Prostate gland (tissue), 2 donors: Measurements from ENCODE around the gene FAM83C. TPM values are rescaled to one million over a fixed set of nuclear protein-coding genes. Genes with fewer than 3 reads are reported as not detected.
A peak's percentile ranks its signal among the peaks of the same experiment; 100 is the strongest.
"Not testable (repeated sequence)": the region's sequence is repeated elsewhere in the genome, so short reads cannot be mapped to it uniquely, and the experiment has no call there.

Experiments used
- DNase-seq: peaks from one replicate; pipeline ENCODE4 v3.0.0-alpha.2; 2019; ENCODE audit warnings: low spot score
- H3K27ac ChIP-seq, 2 donors: fragments of 200-600 bp; sonication (generic); 2 replicates each; pipeline ENCODE4 v1.5.1; 2017 to 2019
- H3K27me3 ChIP-seq: fragments of 200-600 bp; sonication (generic); replicated peaks from 2 replicates; pipeline ENCODE4 v1.5.1; 2019; ENCODE audit not compliant: insufficient read depth
- H3K36me3 ChIP-seq, 2 donors: fragments of 200-600 bp; sonication (generic); 1 replicate in 1 of 2; 2 replicates in 1 of 2; pipeline versions ENCODE4 v1.5.1 to v1.8.1; 2017 to 2019
- H3K4me1 ChIP-seq: fragments of 200-600 bp; sonication (generic); replicated peaks from 2 replicates; pipeline ENCODE4 v1.5.1; 2019
- H3K4me3 ChIP-seq, 2 donors: fragments of 200-600 bp; sonication (generic); 2 replicates each; pipeline ENCODE4 v1.5.1; 2017 to 2019
- H3K9me3 ChIP-seq: fragments of 200-600 bp; sonication (generic); 2 replicates; pipeline ENCODE4 v1.5.1; 2017
- POLR2A ChIP-seq: fragments of 450-650 bp; IDR thresholded peaks from one replicate; pipeline ENCODE4 v1.6.1; 2016; ENCODE audit warnings: antibody characterized with exemption, mild to moderate bottlenecking
- POLR2AphosphoS5 ChIP-seq: sonication (generic); formaldehyde crosslinking; IDR thresholded peaks from one replicate; pipeline ENCODE4 v1.6.1; 2017; ENCODE audit warnings: antibody characterized with exemption
- WGBS: methylation state at CpG from one replicate; pipeline ENCODE4 v1.1.5; 2018; 5-methylcytosine and 5-hydroxymethylcytosine counted together
- intact Hi-C: fragments of 100-400 bp; cut with DNase I; formaldehyde crosslinking; loops from one replicate; pipeline ENCODE4 v1.14.2; 2022
- total RNA-seq, 2 donors: library from RNA; depleted of rRNA; stranded (reverse); fragments of >200 nt; gene quantifications; one replicate each; pipeline ENCODE4 v1.1.0, GENCODE V29; 2016
- TF ChIP-seq, protein P1 (sequence below), 4 experiments: fragments of 200-600 bp in 2 of 4; fragments of 450-650 bp in 2 of 4; sonication (generic) in 2 of 4; IDR thresholded peaks; 1 replicate in 3 of 4; 2 replicates in 1 of 4; pipeline ENCODE4 v1.5.1; 2016 to 2019; ENCODE audit warnings: antibody characterized with exemption in 4 of 4, mild to moderate bottlenecking in 2 of 4, moderate library complexity in 2 of 4

FAM83C gene
- total RNA-seq, 2 donors from 2014 or later, result 0.28 to 0.36 TPM

DNA sequence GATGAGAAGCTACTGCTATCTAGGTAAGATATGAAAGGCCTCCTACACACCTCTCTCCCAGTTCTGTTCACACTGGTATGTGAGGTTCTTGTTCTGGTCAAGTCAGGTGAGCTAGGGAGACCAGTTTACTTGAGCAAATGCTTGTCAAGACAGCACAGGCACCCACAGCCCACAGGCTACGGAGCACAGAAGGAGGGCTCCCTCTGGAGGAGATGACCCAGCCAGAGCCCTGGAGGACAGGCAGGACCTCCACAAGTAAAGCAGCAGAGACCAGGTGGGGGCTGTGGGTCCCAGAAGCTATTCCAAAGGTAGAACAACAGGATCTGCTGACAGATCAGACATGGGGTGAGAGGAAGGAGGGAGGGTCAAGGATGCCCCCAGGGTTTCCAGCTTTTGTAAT, 27.5 kb downstream of the FAM83C start:
- H3K4me1 ChIP-seq, result peaks cover 7% of the 10 kb centered on the region
- TF ChIP-seq POLR2A, result no peak
- TF ChIP-seq, protein P1, sequence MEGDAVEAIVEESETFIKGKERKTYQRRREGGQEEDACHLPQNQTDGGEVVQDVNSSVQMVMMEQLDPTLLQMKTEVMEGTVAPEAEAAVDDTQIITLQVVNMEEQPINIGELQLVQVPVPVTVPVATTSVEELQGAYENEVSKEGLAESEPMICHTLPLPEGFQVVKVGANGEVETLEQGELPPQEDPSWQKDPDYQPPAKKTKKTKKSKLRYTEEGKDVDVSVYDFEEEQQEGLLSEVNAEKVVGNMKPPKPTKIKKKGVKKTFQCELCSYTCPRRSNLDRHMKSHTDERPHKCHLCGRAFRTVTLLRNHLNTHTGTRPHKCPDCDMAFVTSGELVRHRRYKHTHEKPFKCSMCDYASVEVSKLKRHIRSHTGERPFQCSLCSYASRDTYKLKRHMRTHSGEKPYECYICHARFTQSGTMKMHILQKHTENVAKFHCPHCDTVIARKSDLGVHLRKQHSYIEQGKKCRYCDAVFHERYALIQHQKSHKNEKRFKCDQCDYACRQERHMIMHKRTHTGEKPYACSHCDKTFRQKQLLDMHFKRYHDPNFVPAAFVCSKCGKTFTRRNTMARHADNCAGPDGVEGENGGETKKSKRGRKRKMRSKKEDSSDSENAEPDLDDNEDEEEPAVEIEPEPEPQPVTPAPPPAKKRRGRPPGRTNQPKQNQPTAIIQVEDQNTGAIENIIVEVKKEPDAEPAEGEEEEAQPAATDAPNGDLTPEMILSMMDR (IDR thresholded peaks at IDR 0.05), result peak in 2 of 4 experiments; percentile 13 to 17
- 45% methylated on average over 1 of the region's 1 CpG for WGBS
- intact Hi-C loops, result loop anchor here (5.0 kb wide), 4 partner anchors 37 to 392 kb away; partner anchors contain the start of genes EDEM2, GGT7 and MMP24
- no peaks in the 10 kb centered on the region for H3K9me3 ChIP-seq
- H3K27ac ChIP-seq, result peak overlapping the region in 1 of 2 donors; percentile 26
- H3K4me3 ChIP-seq, result no peak overlapping the region
- H3K36me3 ChIP-seq, result no peaks in the 10 kb centered on the region
- H3K27me3 ChIP-seq, result no peaks in the 10 kb centered on the region
- DNase-seq, result no peak

DNA sequence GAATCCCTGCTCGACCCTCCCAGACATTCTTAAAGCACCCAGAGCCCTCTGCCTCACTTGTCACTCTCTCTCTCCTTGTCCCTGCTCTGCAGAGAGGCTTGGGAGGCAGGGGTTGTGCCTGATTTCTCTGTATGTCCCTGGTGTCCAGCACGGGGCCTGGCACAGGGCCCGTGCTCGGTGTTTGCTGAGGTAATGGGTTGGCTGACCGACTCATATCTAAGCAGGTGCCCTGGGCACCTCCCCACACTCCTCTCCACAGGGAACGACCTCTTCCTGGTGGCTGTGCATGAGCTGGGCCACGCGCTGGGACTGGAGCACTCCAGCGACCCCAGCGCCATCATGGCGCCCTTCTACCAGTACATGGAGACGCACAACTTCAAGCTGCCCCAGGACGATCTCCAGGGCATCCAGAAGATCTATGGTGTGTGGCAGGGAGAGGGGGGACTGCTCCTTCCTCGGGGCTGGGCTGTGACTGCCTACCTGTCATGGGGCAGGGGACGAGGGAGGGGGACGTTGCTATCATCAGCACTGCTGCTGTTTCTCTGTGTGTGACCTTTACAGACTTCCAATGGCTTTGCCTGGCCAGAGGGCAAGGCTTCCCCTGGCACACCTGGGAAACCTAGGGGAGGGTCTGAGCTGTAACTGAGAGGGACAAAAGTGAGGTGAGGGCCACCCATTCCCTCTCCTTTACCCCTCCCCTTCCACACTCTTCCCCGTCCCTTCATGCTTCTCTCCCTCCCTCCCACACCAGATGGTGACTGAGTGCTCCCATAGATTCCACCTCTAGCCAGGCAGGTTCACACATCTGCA, 28.5 kb downstream of the FAM83C start:
- H3K4me1 ChIP-seq, result peaks cover 7% of the 10 kb centered on the region
- no peaks in the 10 kb centered on the region for H3K9me3 ChIP-seq
- WGBS, result 58% methylated on average over 16 of the region's 17 CpGs
- H3K27ac ChIP-seq, result peak overlapping the region; percentile 60 to 67
- intact Hi-C loops, result loop anchor here (1.0 to 5.0 kb wide), 2 partner anchors 91 to 391 kb away; partner anchors contain the start of genes GGT7 and PROCR
- DNase-seq, result peak; percentile 33
- TF ChIP-seq POLR2AphosphoS5 (no peak), POLR2A (no peak)
- TF ChIP-seq, protein P1 (IDR thresholded peaks at IDR 0.05), result no peak
- no peaks in the 10 kb centered on the region for H3K36me3 ChIP-seq
- H3K4me3 ChIP-seq, result no peak overlapping the region
- H3K27me3 ChIP-seq, result no peaks in the 10 kb centered on the region

- DNase-seq, result peak; percentile 49
- intact Hi-C loops, result loop anchor here (1.0 to 5.0 kb wide), 2 partner anchors 91 to 391 kb away; partner anchors contain the start of genes GGT7 and PROCR
These were observed 29.3 kb downstream of the FAM83C start for GRCh38 chr20:35262731-35263531.

DNA sequence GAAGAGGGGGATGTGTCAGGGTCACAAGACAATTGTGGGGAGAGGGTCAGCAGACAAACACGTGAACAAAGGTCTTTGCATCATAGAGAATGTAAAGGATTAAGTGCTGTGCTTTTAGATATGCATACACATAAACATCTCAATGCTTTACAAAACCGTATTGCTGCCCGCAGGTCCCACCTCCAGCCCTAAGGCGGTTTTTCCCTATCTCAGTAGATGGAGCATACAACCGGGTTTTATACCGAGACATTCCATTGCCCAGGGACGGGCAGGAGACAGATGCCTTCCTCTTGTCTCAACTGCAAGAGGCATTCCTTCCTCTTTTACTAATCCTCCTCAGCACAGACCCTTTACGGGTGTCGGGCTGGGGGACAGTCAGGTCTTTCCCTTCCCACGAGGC, 29.9 kb downstream of the FAM83C start:
- H3K4me3 ChIP-seq, H3K36me3 ChIP-seq, DNase-seq, H3K4me1 ChIP-seq, H3K27ac ChIP-seq, H3K27me3 ChIP-seq, H3K9me3 ChIP-seq: not testable (repeated sequence)
- WGBS, result 64% methylated on average over 9 of the region's 10 CpGs
- intact Hi-C loops, result loop anchor here (5.0 kb wide), 1 partner anchor 390 kb away; the partner anchor contains the start of gene GGT7

More at GRCh38 chr20:35262731-35263531, 29.3 kb downstream of the FAM83C start:
- H3K4me1 ChIP-seq, H3K27me3 ChIP-seq, H3K36me3 ChIP-seq, H3K4me3 ChIP-seq, H3K9me3 ChIP-seq: not testable (repeated sequence)
- H3K27ac ChIP-seq, result peak overlapping the region; percentile 60 to 67
- WGBS, result 23% methylated on average over 5 of the region's 8 CpGs
- TF ChIP-seq POLR2AphosphoS5, result peak; percentile 11
- TF ChIP-seq, protein P1 (IDR thresholded peaks at IDR 0.05), result peak in 1 of 4 experiments; percentile 12

- no peak for TF ChIP-seq POLR2A
- no peak for TF ChIP-seq POLR2AphosphoS5
- TF ChIP-seq, protein P1 (IDR thresholded peaks at IDR 0.05), result no peak
- no peaks in the 10 kb centered on the region for H3K36me3 ChIP-seq
- no peak overlapping the region for H3K27ac ChIP-seq
- 85% methylated on average over 6 of the region's 6 CpGs for WGBS
- intact Hi-C loops, result loop anchor here (5.0 kb wide), 1 partner anchor 388 kb away; the partner anchor contains the start of gene GGT7
- no peak overlapping the region for H3K4me3 ChIP-seq
- no peak for DNase-seq
- H3K9me3 ChIP-seq, result no peaks in the 10 kb centered on the region
- H3K27me3 ChIP-seq, result no peaks in the 10 kb centered on the region
- peaks cover 7% of the 10 kb centered on the region for H3K4me1 ChIP-seq
These were observed 31.8 kb downstream of the FAM83C start for GRCh38 chr20:35260426-35260825.
